Measurements from ENCODE around the gene CDH5. TPM values are rescaled to one million over a fixed set of nuclear protein-coding genes. Genes with fewer than 3 reads are reported as not detected.
"Not testable (repeated sequence)": the region's sequence is repeated elsewhere in the genome, so short reads cannot be mapped to it uniquely, and the experiment has no call there.

Gene CDH5
- total RNA-seq, 1 donor from 2014 or later, result 0.63 TPM

DNA sequence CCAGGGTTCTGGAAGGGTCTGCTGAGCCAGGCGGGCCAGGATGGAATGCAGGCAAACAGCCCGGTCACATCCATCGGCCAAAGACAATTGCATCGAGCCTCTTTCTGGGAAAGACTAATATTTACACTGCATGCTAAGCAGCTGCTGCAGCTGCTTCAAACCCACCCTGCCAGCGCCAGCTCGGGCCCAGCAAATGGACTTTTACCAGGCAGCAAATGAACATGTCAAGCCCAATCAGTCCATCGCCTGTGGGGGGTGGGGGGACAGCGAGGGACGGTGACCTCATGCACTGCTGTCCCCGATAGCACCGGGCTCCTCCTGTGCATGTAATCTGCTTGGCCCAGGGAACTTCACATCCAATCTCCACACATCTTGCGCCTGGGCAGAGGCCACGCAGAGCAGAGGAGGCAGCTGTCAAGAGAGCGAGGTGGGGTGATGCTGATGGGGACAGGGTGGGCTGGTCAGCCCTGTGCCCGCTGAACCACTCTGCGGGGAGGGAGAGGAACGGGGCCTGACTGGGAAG lies 39.4 kb upstream of the CDH5 start:
- H3K4me3 ChIP-seq (ENCODE audit: low read depth, low read length), result no peak overlapping the region
- TF ChIP-seq, protein P1, sequence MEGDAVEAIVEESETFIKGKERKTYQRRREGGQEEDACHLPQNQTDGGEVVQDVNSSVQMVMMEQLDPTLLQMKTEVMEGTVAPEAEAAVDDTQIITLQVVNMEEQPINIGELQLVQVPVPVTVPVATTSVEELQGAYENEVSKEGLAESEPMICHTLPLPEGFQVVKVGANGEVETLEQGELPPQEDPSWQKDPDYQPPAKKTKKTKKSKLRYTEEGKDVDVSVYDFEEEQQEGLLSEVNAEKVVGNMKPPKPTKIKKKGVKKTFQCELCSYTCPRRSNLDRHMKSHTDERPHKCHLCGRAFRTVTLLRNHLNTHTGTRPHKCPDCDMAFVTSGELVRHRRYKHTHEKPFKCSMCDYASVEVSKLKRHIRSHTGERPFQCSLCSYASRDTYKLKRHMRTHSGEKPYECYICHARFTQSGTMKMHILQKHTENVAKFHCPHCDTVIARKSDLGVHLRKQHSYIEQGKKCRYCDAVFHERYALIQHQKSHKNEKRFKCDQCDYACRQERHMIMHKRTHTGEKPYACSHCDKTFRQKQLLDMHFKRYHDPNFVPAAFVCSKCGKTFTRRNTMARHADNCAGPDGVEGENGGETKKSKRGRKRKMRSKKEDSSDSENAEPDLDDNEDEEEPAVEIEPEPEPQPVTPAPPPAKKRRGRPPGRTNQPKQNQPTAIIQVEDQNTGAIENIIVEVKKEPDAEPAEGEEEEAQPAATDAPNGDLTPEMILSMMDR (conservative IDR thresholded peaks at IDR 0.05; ENCODE audit: low read depth, low read length), result no peak
- no peak for DNase-seq (ENCODE audit: low read depth)

DNA sequence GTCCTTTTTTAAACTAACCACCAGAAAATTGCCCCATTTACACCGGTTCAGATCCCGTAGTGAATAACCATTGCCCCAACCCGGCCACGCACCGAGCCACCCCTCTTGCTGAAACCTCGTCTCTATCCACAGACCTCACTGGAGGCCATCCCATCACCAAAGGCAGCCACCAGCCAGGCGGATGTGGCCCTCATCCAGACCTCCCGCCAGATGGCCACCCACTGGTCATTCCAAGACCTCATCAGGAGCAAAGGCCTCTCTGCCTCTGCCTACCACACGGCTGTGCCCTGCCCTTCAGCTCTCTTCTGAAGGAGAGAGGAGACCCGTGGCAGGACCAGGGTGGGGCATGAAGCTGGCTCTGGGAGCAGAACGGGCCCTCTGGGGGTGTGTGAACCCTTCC lies 38.2 kb upstream of the CDH5 start:
- no peak for DNase-seq (ENCODE audit: low read depth)
- H3K4me3 ChIP-seq (ENCODE audit: low read depth, low read length), result no peak overlapping the region
- TF ChIP-seq, protein P1 (conservative IDR thresholded peaks at IDR 0.05; ENCODE audit: low read depth, low read length), result no peak

DNA sequence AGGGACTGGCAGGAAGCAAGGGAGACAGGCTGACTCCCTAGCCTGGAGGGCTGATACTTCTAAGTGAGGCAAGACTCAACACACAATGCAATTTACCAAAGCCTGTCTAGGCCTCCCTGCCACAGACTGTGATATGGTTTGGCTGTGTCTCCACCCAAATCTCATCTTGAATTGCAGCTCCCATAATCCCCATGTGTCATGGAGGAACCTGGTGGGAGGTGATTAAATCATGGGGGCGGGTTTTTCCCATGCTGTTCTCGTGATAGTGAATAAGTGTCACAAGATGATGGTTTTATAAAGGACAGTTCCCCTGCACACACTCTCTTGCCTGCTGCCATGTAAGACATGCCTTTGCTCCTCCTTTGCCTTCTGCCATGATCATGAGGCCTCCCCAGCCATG lies 35.0 kb upstream of the CDH5 start:
- DNase-seq (ENCODE audit: low read depth); H3K4me3 ChIP-seq (ENCODE audit: low read depth, low read length): not testable (repeated sequence)

DNA sequence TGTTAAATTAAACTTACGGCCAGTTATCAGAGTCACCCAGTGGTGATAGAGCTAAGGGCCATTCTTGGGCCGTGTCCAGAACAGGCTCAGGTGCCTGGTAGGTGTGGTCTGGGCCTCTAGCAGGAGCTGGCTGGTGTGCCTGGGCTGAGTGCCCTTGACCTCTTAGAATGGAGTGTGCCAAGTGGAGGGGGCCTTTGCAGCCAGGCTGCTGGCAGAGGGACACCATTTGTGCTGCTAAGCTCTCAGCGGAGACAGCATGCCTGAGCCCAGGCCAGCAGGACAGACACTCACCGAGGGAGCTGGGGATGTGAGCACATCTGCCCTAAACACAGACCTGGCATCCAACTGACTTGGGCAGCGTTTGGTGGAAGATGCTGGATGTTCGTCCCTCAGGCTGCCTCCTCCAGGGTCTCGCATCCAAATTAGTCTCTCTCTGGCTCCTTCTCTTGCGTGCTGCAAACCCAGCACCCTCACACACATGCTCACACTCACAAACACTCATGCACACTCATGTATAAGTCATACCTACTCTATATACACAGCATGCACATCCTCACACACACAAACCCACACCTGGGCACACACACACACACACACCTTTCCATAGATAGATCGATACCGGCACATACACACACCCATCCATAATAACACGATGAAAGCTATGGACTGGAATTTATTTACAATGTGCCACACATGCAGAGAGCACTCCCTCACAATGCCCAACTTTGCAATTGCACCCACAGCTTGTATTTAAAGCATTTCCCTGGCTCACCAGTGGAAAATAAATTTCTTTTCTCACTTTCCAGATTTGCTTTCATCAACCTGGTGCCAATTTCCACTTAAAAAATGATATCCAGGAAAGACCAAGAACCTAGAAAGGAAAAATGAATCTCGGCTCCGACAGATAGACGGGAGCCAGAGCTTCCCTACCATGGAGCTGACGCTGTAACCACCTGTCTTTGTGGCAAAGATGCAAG lies 33.6 kb upstream of the CDH5 start:
- no peak overlapping the region for H3K4me3 ChIP-seq (ENCODE audit: low read depth, low read length)
- DNase-seq (ENCODE audit: low read depth), result no peak
- TF ChIP-seq, protein P1 (conservative IDR thresholded peaks at IDR 0.05; ENCODE audit: low read depth, low read length), result no peak

DNA sequence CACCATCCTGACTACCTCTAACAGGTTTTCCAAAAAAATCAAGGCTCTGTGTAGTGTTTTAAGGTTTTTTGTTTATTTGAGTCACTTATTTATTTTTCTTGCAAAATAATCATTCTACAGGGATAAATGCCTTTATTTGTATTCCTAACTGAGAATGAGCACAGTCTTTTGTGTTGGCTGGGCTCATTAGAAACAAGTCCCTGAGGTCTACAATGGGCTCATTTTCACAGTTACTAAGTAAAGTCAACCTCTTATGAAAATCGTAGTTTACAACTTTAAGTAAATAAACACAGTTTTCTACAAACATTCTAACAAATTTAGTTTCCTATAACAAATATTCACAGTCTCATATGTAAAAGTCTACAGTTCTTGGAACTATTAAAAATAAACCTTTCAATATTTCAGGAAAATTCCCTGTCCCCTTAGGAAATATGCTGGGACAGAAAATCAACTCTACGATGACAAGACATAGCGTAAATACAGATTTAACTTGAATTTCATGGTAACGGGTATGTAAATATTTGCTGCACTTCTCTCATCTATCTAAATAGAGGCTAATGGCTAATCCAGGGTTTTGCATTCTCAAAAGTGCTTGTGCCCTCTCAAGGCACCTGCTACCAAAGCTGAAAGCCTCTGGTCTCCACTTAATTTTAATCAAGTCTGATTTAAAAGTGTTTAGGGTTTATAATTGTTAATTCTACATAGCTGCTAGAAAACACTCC lies 31.5 kb upstream of the CDH5 start:
- H3K4me3 ChIP-seq (ENCODE audit: low read depth, low read length), result no peak overlapping the region
- TF ChIP-seq, protein P1 (conservative IDR thresholded peaks at IDR 0.05; ENCODE audit: low read depth, low read length), result no peak
- DNase-seq (ENCODE audit: low read depth), result no peak

DNA sequence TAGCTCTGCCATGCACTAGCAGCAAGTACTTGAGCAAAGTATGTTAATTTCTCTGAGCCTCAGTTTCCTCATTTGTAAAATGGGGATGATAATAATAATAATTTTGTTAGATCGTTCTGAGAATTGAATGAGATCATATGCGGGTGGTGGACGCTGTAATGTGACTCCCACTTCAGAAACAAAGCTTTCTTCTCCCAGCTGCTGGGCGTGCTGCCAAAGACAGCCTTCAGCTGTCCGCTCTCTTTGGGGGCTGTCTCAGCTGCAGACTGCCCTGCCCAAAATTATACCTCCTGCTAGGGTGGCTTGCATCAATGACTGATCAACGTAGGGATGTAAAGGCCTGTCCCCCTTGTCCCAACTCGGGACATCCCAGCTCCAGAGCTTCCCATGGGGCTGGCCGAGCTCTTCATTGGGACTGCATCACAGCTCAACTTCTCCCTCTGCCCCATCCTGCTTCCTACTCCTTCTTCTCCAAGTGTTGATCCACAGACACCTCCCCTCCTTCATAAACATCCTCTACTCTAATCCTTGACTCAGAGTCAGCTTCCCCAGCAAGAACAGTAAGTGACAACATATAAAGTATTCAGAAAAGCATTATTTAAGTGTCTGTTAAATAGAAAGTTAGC lies 30.7 kb upstream of the CDH5 start:
- TF ChIP-seq, protein P1 (conservative IDR thresholded peaks at IDR 0.05; ENCODE audit: low read depth, low read length), result no peak
- no peak for DNase-seq (ENCODE audit: low read depth)

More for the DNA sequence above, 30.7 kb upstream of the CDH5 start:
- no peak overlapping the region for H3K4me3 ChIP-seq (ENCODE audit: low read depth, low read length)

Measured in epithelial cell of proximal tubule (primary cell).